ENCODE results near the gene SLC7A6OS.
"Not testable (repeated sequence)": the region's sequence is repeated elsewhere in the genome, so short reads cannot be mapped to it uniquely, and the experiment has no call there.

The SLC7A6OS gene

GRCh38 chr16:68299571-68300453 lies 10.9 kb downstream of the SLC7A6OS start:
- H3K4me3 ChIP-seq (ENCODE audit: low read depth, low read length): no peak overlapping the region

- H3K4me3 ChIP-seq (ENCODE audit: low read depth, low read length): no peak overlapping the region
These were observed 11.7 kb downstream of the SLC7A6OS start for GRCh38 chr16:68298907-68299561.

GRCh38 chr16:68298312-68298711 lies 12.4 kb downstream of the SLC7A6OS start:
- no peak overlapping the region for H3K4me3 ChIP-seq (ENCODE audit: low read depth, low read length)

GRCh38 chr16:68297908-68298307 lies 12.8 kb downstream of the SLC7A6OS start:
- no peak overlapping the region for H3K4me3 ChIP-seq (ENCODE audit: low read depth, low read length)

GRCh38 chr16:68296693-68297092 lies 14.1 kb downstream of the SLC7A6OS start:
- no peak overlapping the region for H3K4me3 ChIP-seq (ENCODE audit: low read depth, low read length)

- H3K4me3 ChIP-seq (ENCODE audit: low read depth, low read length): no peak overlapping the region
These were observed 14.5 kb downstream of the SLC7A6OS start for GRCh38 chr16:68296291-68296690.

- no peak overlapping the region for H3K4me3 ChIP-seq (ENCODE audit: low read depth, low read length)
These were observed 18.3 kb downstream of the SLC7A6OS start for GRCh38 chr16:68292425-68292824.

- no peak overlapping the region for H3K4me3 ChIP-seq (ENCODE audit: low read depth, low read length)
These were observed 19.5 kb downstream of the SLC7A6OS start for GRCh38 chr16:68291227-68291626.

- H3K4me3 ChIP-seq (ENCODE audit: low read depth, low read length): no peak overlapping the region
These were observed 20.3 kb downstream of the SLC7A6OS start for GRCh38 chr16:68290450-68290849.

GRCh38 chr16:68289621-68290329 lies 21.0 kb downstream of the SLC7A6OS start:
- no peak overlapping the region for H3K4me3 ChIP-seq (ENCODE audit: low read depth, low read length)

GRCh38 chr16:68289202-68289601 lies 21.5 kb downstream of the SLC7A6OS start:
- no peak overlapping the region for H3K4me3 ChIP-seq (ENCODE audit: low read depth, low read length)

- H3K4me3 ChIP-seq (ENCODE audit: low read depth, low read length): not testable (repeated sequence)
These were observed 21.9 kb downstream of the SLC7A6OS start for GRCh38 chr16:68288796-68289195.

- H3K4me3 ChIP-seq (ENCODE audit: low read depth, low read length): no peak overlapping the region
These were observed 22.5 kb downstream of the SLC7A6OS start for GRCh38 chr16:68288252-68288650.

- H3K4me3 ChIP-seq (ENCODE audit: low read depth, low read length): no peak overlapping the region
These were observed 23.2 kb downstream of the SLC7A6OS start for GRCh38 chr16:68287276-68288251.

- H3K4me3 ChIP-seq (ENCODE audit: low read depth, low read length): no peak overlapping the region
These were observed 24.3 kb downstream of the SLC7A6OS start for GRCh38 chr16:68286153-68287074.

- no peak overlapping the region for H3K4me3 ChIP-seq (ENCODE audit: low read depth, low read length)
These were observed 25.1 kb downstream of the SLC7A6OS start for GRCh38 chr16:68285683-68286082.

GRCh38 chr16:68284847-68285246 lies 25.9 kb downstream of the SLC7A6OS start:
- H3K4me3 ChIP-seq (ENCODE audit: low read depth, low read length): no peak overlapping the region

- no peak overlapping the region for H3K4me3 ChIP-seq (ENCODE audit: low read depth, low read length)
These were observed 26.7 kb downstream of the SLC7A6OS start for GRCh38 chr16:68283801-68284598.

GRCh38 chr16:68283346-68283745 lies 27.4 kb downstream of the SLC7A6OS start:
- no peak overlapping the region for H3K4me3 ChIP-seq (ENCODE audit: low read depth, low read length)
